Mucosa of descending colon (tissue), 3 donors: ENCODE measurements around the gene RAMP3. TPM values are rescaled to one million over a fixed set of nuclear protein-coding genes. Genes with fewer than 3 reads are reported as not detected.

Experiments used
- ATAC-seq: fragments of 200-7000 bp; cut with Tn5 transposase; one replicate; pipeline ENCODE4 v1.9.1; 2020; ENCODE audit warnings: mild to moderate bottlenecking, moderate library complexity
- DNase-seq, 3 donors: peaks; one replicate each; pipeline ENCODE4 v3.0.0-alpha.2; 2020
- H3K36me3 ChIP-seq: fragments of 200-600 bp; one replicate; pipeline ENCODE4 v1.8.0; 2021; ENCODE audit warnings: low read depth, mild to moderate bottlenecking
- H3K4me1 ChIP-seq: fragments of 200-600 bp; one replicate; pipeline ENCODE4 v1.8.0; 2021; ENCODE audit warnings: low read depth, mild to moderate bottlenecking
- H3K4me3 ChIP-seq: fragments of 200-600 bp; one replicate; pipeline ENCODE4 v1.8.0; 2021; ENCODE audit warnings: mild to moderate bottlenecking
- H3K9me3 ChIP-seq: fragments of 200-600 bp; one replicate; pipeline ENCODE4 v1.8.0; 2021; ENCODE audit warnings: mild to moderate bottlenecking
- CTCF ChIP-seq: fragments of 200-600 bp; IDR thresholded peaks from one replicate; pipeline ENCODE4 v1.8.0; 2022; ENCODE audit warnings: antibody characterized with exemption, mild to moderate bottlenecking
- intact Hi-C, 2 donors: fragments of 100-400 bp; cut with DNase I in 1 of 2; cut with micrococcal nuclease in 1 of 2; formaldehyde crosslinking; loops; one replicate each; pipeline versions ENCODE4 v1.11.0 to v1.11.1; 2022; cut with DNase I, micrococcal nuclease
- total RNA-seq, 3 donors: library from RNA; stranded (reverse); fragmentation: NEBNext Ultra II Directional in 2 of 3; extraction: Animal tissue kit (Norgen Biotek cat#: 25700) in 2 of 3; gene quantifications; one replicate each; pipeline versions ENCODE4 v1.2.1 to v1.2.4, GENCODE V29; 2021 to 2023
- donor health status: DM: no; HTN: no; CAD: no; lungs with moderate emphysema.
- donor health status: DM: no; HTN: no; CAD: no.
- donor health status: DM: no; HTN: yes; CAD: no.

Gene RAMP3
- total RNA-seq, 3 donors from 2014 or later = 5.4 to 13.5 (median 9.0) TPM

GRCh38 chr7:45159296-45159695, 1.7 kb downstream of the RAMP3 start:
- no peaks in the 10 kb centered on the region for H3K4me1 ChIP-seq
- no peak overlapping the region for H3K4me3 ChIP-seq
- DNase-seq (no peak), ATAC-seq (no peak)
- TF ChIP-seq CTCF = no peak
- H3K36me3 ChIP-seq = no peaks in the 10 kb centered on the region
- intact Hi-C loops = no loop called here
- no peaks in the 10 kb centered on the region for H3K9me3 ChIP-seq

- DNase-seq (no peak), ATAC-seq (no peak)
- intact Hi-C loops = no loop called here
- H3K4me1 ChIP-seq = no peaks in the 10 kb centered on the region
- H3K9me3 ChIP-seq = no peaks in the 10 kb centered on the region
- no peak overlapping the region for H3K4me3 ChIP-seq
- no peak for TF ChIP-seq CTCF
- H3K36me3 ChIP-seq = no peaks in the 10 kb centered on the region
These were observed 2.9 kb downstream of the RAMP3 start for GRCh38 chr7:45160417-45160881.

GRCh38 chr7:45161138-45161537, 3.5 kb downstream of the RAMP3 start:
- Histone ChIP-seq H3K9me3 (no peaks in the 10 kb centered on the region), H3K4me3 (no peak overlapping the region), H3K4me1 (no peaks in the 10 kb centered on the region), H3K36me3 (no peaks in the 10 kb centered on the region)
- intact Hi-C loops = no loop called here
- DNase-seq (no peak), ATAC-seq (no peak)
- no peak for TF ChIP-seq CTCF

GRCh38 chr7:45161842-45162241, 4.3 kb downstream of the RAMP3 start:
- H3K4me3 ChIP-seq = no peak overlapping the region
- H3K36me3 ChIP-seq = no peaks in the 10 kb centered on the region
- no peaks in the 10 kb centered on the region for H3K4me1 ChIP-seq
- TF ChIP-seq CTCF = no peak
- H3K9me3 ChIP-seq = no peaks in the 10 kb centered on the region
- intact Hi-C loops = no loop called here
- no peak for ATAC-seq
- no peak for DNase-seq

GRCh38 chr7:45162311-45162845, 4.8 kb downstream of the RAMP3 start:
- DNase-seq (no peak), ATAC-seq (no peak)
- no peak for TF ChIP-seq CTCF
- intact Hi-C loops = no loop called here
- Histone ChIP-seq H3K4me3 (no peak overlapping the region), H3K4me1 (no peaks in the 10 kb centered on the region), H3K36me3 (no peaks in the 10 kb centered on the region), H3K9me3 (no peaks in the 10 kb centered on the region)
